ENCODE results near the gene STAT2. TPM values are rescaled to one million over a fixed set of nuclear protein-coding genes. Genes with fewer than 3 reads are reported as not detected.
A peak's percentile ranks its signal among the peaks of the same experiment; 100 is the strongest.

Gene STAT2
- total and polyA plus RNA-seq, 2 of the 13 experiments (the other 11 are each of a cell fraction or from before 2014, with no cell fraction given) = 43.5 to 84.6 TPM

- TF ChIP-seq SOX6 (IDR thresholded peaks at IDR 0.05) (no peak), SOX6 (CRISPR knock-in tag; IDR thresholded peaks at IDR 0.05) (peak; percentile 44), ZFY (CRISPR knock-in tag; IDR thresholded peaks at IDR 0.05) (peak; percentile 37), RERE (CRISPR knock-in tag; IDR thresholded peaks at IDR 0.05; ENCODE audit: low read depth) (no peak), ZBTB10 (CRISPR knock-in tag; IDR thresholded peaks at IDR 0.05; ENCODE audit: borderline replicate concordance) (peak; percentile 78; the same call in 1 of the 2 replicates), ZNF614 (CRISPR knock-in tag; IDR thresholded peaks at IDR 0.05; ENCODE audit: borderline replicate concordance) (peak; percentile 44; the same call in 1 of the 2 replicates), JUN (CRISPR knock-in tag; IDR thresholded peaks at IDR 0.05) (no peak), POGZ (CRISPR knock-in tag; IDR thresholded peaks at IDR 0.05) (peak; percentile 93), WIZ (CRISPR knock-in tag; IDR thresholded peaks at IDR 0.05) (no peak), ZGPAT (CRISPR knock-in tag; IDR thresholded peaks at IDR 0.05) (no peak), SIN3A (IDR thresholded peaks at IDR 0.05; ENCODE audit: borderline replicate concordance, low read depth, low read length) (peak; percentile 77; the same call in 1 of the 2 replicates), GMEB1 (CRISPR knock-in tag; IDR thresholded peaks at IDR 0.05; ENCODE audit: borderline replicate concordance) (peak; percentile 52; the same call in 1 of the 2 replicates), ZNF547 (CRISPR knock-in tag; IDR thresholded peaks at IDR 0.05) (no peak; the same call in 1 of the 2 replicates), ZSCAN30 (CRISPR knock-in tag; IDR thresholded peaks at IDR 0.05) (no peak)
These were observed at the start of gene STAT2 (continued) for GRCh38 chr12:56359851-56360767.
